ENCODE data around the gene TRIM15. TPM values are rescaled to one million over a fixed set of nuclear protein-coding genes. Genes with fewer than 3 reads are reported as not detected.
"Not testable (repeated sequence)": the region's sequence is repeated elsewhere in the genome, so short reads cannot be mapped to it uniquely, and the experiment has no call there.

TRIM15 gene
- total RNA-seq: 1 to 10 TPM in 1 of 2 donors, not detected in 1; 1.6 TPM

DNA sequence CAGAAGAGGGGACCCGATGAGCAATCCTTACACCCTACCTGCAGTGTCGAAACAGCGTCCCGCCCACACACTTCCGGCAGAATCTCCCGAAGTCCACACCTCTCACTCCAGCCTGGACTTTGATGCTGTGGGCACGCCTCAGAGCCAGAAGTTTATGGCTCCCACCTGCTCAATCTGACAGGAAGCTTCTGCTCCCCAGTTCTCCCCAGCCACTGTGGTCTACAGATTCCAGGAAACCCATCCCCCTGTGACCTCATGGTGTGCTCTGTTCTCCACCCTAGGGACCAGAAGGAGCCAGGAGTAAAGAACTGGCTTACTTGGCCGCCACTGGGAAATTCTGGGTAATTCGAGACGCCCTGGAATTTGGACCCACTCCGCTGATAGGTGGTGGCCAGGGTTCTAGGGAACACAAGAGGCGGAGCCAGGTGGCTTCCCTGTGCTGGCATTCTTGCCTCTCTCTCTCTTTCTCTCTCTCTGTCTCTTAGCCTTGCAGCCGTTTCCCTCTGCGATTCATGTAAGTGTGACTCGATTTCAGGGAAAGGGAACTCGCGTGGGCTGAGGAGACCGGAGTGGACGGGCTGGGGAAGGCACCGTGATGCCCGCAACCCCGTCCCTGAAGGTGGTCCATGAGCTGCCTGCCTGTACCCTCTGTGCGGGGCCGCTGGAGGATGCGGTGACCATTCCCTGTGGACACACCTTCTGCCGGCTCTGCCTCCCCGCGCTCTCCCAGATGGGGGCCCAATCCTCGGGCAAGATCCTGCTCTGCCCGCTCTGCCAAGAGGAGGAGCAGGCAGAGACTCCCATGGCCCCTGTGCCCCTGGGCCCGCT is at the start of gene TRIM15:
Gene TRIM15, plus strand, starts transcription at position 457 of the 828 bp plus-strand sequence. Its CDS starts 139 bp downstream, at position 596.
- peak in 1 of 2 donors; percentile 57 for DNase-seq (ENCODE audit: low spot score in 2 of 2)
- Mint-ChIP-seq H3K36me3 (peaks cover 0 to 8% of the 10 kb centered on the region in 2 donors), H3K9me3 (no peaks in the 10 kb centered on the region), H3K27ac (peak within 1 kb of the TSS in 1 of 2 donors; percentile 76)
- ATAC-seq: peak; percentile 66 to 80

- no peaks in the 10 kb centered on the region for H3K36me3 Mint-ChIP-seq
- no peaks in the 10 kb centered on the region for H3K9me3 Mint-ChIP-seq
- ATAC-seq (no peak), DNase-seq (ENCODE audit: low spot score in 2 of 2) (no peak)
- no peak overlapping the region for H3K27ac Mint-ChIP-seq
Measured at GRCh38 chr6:30113841-30114240, 49.5 kb upstream of the TRIM15 start.

DNA sequence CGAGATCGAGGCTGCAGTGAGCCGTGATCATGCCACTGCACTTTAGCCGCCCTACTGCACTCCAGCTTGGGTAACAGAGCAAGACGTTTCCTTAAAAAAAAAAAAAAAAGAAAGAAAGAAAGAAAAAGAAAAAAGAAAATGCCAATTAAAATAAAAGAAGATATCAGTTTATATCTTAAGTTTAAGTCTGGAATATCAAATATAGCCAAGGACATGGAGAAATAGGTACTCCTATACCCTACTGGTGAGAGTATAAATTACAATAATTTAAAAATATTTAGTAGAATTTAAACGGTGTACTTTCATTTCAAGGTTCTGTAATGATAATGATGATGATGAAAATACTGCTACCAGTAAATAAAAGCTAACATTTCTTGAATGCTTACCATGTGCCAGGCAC is 46.6 kb upstream of the TRIM15 start:
- ATAC-seq (no peak), DNase-seq (ENCODE audit: low spot score in 2 of 2) (no peak)
- no peak overlapping the region for H3K27ac Mint-ChIP-seq
- H3K36me3 Mint-ChIP-seq: no peaks in the 10 kb centered on the region
- H3K9me3 Mint-ChIP-seq: no peaks in the 10 kb centered on the region

DNA sequence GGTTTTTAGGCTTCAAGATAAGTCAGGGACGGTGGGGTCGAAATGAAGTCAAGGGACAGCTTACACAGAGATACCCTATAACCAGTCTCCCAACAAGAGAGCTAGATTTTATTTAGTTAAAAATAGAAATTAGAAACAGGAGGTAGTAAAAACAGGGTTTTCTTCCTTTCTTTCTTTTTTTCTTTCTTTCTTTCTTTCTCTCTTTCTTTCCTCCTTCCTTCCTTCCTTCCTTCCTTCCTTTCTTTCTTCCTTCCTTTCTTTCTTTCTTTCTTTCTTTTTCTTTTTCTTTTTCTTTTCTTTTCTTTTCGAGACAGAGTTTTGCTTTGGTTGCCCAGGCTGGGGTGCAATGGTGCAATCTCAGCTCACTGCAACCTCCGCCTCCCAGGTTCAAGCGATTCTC is 44.7 kb upstream of the TRIM15 start:
- DNase-seq (ENCODE audit: low spot score in 2 of 2); H3K9me3 Mint-ChIP-seq; ATAC-seq; H3K36me3 Mint-ChIP-seq; H3K27ac Mint-ChIP-seq: not testable (repeated sequence)

- ATAC-seq (no peak), DNase-seq (ENCODE audit: low spot score in 2 of 2) (no peak)
- H3K27ac Mint-ChIP-seq: no peak overlapping the region
- no peaks in the 10 kb centered on the region for H3K36me3 Mint-ChIP-seq
- H3K9me3 Mint-ChIP-seq: no peaks in the 10 kb centered on the region
Measured at GRCh38 chr6:30121446-30122366, 41.6 kb upstream of the TRIM15 start.

DNA sequence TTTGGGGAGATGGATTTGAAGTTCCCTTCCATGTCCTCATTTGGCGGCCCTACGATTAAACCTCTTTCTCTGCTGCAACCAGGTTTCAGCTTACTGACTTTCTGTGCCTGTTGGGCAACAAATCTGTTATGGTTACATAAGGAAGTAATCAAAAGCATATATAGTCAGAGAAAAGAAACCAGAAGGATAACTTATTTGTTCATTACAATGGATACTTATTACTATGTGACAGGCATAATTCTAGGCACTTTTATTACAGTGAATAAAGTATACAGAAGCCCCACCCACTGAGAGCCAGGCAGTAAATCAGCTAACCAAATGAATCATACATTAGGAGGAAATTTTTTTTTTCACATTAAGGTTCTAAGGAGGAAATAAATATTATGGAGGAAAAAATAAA is 40.8 kb upstream of the TRIM15 start:
- ATAC-seq (no peak), DNase-seq (ENCODE audit: low spot score in 2 of 2) (no peak)
- H3K9me3 Mint-ChIP-seq: no peaks in the 10 kb centered on the region
- no peak overlapping the region for H3K27ac Mint-ChIP-seq
- H3K36me3 Mint-ChIP-seq: no peaks in the 10 kb centered on the region

GRCh38 chr6:30127238-30128093 is 35.9 kb upstream of the TRIM15 start:
- DNase-seq (ENCODE audit: low spot score in 2 of 2) (no peak), ATAC-seq (no peak)
- Mint-ChIP-seq H3K9me3 (no peaks in the 10 kb centered on the region), H3K27ac (no peak overlapping the region), H3K36me3 (no peaks in the 10 kb centered on the region)

GRCh38 chr6:30129265-30130178 is 33.8 kb upstream of the TRIM15 start:
- DNase-seq (ENCODE audit: low spot score in 2 of 2): no peak
- Mint-ChIP-seq H3K9me3 (no peaks in the 10 kb centered on the region), H3K36me3 (no peaks in the 10 kb centered on the region), H3K27ac (no peak overlapping the region)
- ATAC-seq: peak; percentile 79 to 87

GRCh38 chr6:30130179-30130679 is 33.1 kb upstream of the TRIM15 start:
- DNase-seq (ENCODE audit: low spot score in 2 of 2) (no peak), ATAC-seq (no peak)
- Mint-ChIP-seq H3K36me3 (no peaks in the 10 kb centered on the region), H3K9me3 (no peaks in the 10 kb centered on the region), H3K27ac (no peak overlapping the region)

- H3K9me3 Mint-ChIP-seq: no peaks in the 10 kb centered on the region
- ATAC-seq: peak; percentile 80 to 85
- DNase-seq (ENCODE audit: low spot score in 2 of 2): peak in 1 of 2 donors; percentile 67
- H3K27ac Mint-ChIP-seq: no peak overlapping the region
- no peaks in the 10 kb centered on the region for H3K36me3 Mint-ChIP-seq
Measured at GRCh38 chr6:30130887-30131862, 32.2 kb upstream of the TRIM15 start.

GRCh38 chr6:30131947-30132497 is 31.3 kb upstream of the TRIM15 start:
- DNase-seq (ENCODE audit: low spot score in 2 of 2): no peak
- Mint-ChIP-seq H3K27ac (no peak overlapping the region), H3K36me3 (no peaks in the 10 kb centered on the region), H3K9me3 (no peaks in the 10 kb centered on the region)
- no peak for ATAC-seq

GRCh38 chr6:30135147-30135546 is 28.2 kb upstream of the TRIM15 start:
- H3K9me3 Mint-ChIP-seq: no peaks in the 10 kb centered on the region
- DNase-seq (ENCODE audit: low spot score in 2 of 2) (no peak), ATAC-seq (peak in 1 of 2 donors; percentile 47)
- no peak overlapping the region for H3K27ac Mint-ChIP-seq
- H3K36me3 Mint-ChIP-seq: no peaks in the 10 kb centered on the region

DNA sequence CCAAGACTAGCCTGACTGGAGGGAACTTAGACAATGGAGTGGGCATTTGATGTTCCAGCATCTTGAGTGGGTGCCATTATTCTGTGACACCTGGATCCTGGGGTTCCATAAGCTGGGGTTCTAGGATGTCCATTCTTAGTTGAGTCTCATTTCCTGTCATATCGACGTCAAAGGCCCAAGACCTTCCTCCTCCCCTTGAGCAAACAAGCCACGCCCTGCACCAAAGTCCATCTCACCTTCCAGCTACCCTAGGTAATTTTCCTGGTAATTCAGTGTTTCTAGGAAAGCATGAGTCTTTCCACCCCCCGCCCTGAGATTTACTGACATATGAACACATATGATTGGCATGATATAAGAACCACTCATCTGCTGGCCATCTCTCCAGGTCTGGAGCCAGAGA is 27.6 kb upstream of the TRIM15 start, which contains the start of gene TRIM40:
Gene TRIM40, plus strand, starts transcription at position 384 of the 400 bp plus-strand sequence. CDS start 897 bp downstream, outside the sequence.
- DNase-seq (ENCODE audit: low spot score in 2 of 2) (no peak), ATAC-seq (no peak)
- Mint-ChIP-seq H3K27ac (peak within 1 kb of the TSS in 1 of 2 donors; percentile 46), H3K36me3 (no peaks in the 10 kb centered on the region), H3K9me3 (no peaks in the 10 kb centered on the region)

Data from activated naive CD4-positive, alpha-beta T cell treated with anti-CD3 and anti-CD28 coated beads, Interleukin-2, amount 50 U/mL, for 72 hours (primary cell).